ENCODE results near the gene NSMF.
A peak's percentile ranks its signal among the peaks of the same experiment; 100 is the strongest.

NSMF gene

GRCh38 chr9:137435980-137436760, 23.0 kb downstream of the NSMF start:
- whole genome bisulfite sequencing (ENCODE audit: insufficient coverage) = 90% methylated on average over 35 of the region's 42 CpGs
- H3K4me1 ChIP-seq (ENCODE audit: control extremely low read depth in 1 of 4, control insufficient read depth in 4 of 4, insufficient read depth in 4 of 4, low read length in 3 of 4) = peaks cover 0 to 35% (median 18%) of the 10 kb centered on the region in 4 experiments
- no peaks in the 10 kb centered on the region for H3K27me3 ChIP-seq (replicated peaks in 2 of 5; ENCODE audit: control insufficient read depth in 4 of 5, insufficient read depth in 5 of 5, low read length in 4 of 5)
- H3K9me3 ChIP-seq (ENCODE audit: control extremely low read depth in 1 of 5, control insufficient read depth in 4 of 5, insufficient read depth in 2 of 5, low read depth in 1 of 5, low read length in 4 of 5) = no peaks in the 10 kb centered on the region
- H3K27ac ChIP-seq (ENCODE audit: insufficient read depth in 1 of 2, low read depth in 1 of 2, low read length in 2 of 2, poor library complexity in 1 of 2, severe bottlenecking in 2 of 2) = no peak overlapping the region
- POLR2A ChIA-PET = interaction anchor here (2.1 kb wide), 1 partner anchor 12 kb away, joined by 4 read pairs; no protein-coding TSS in a partner anchor
- peak in 2 of 3 donors; percentile 43 to 61 for DNase-seq
- H3K4me3 ChIP-seq (ENCODE audit: control insufficient read depth in 1 of 7, extremely low read depth in 1 of 7, insufficient read depth in 4 of 7, low read depth in 2 of 7, low read length in 6 of 7) = no peak overlapping the region
- H3K36me3 ChIP-seq (ENCODE audit: control insufficient read depth in 4 of 4, insufficient read depth in 4 of 4, low read length in 3 of 4) = no peaks in the 10 kb centered on the region
- CTCF ChIA-PET = interaction anchor here (1.3 to 1.9 kb wide), 2 partner anchors 7 to 13 kb away, joined by 5 to 9 read pairs; partner anchors contain the start of gene NOXA1

- Histone ChIP-seq H3K4me3 (ENCODE audit: control insufficient read depth in 1 of 7, extremely low read depth in 1 of 7, insufficient read depth in 4 of 7, low read depth in 2 of 7, low read length in 6 of 7) (no peak overlapping the region), H3K27me3 (replicated peaks in 2 of 5; ENCODE audit: control insufficient read depth in 4 of 5, insufficient read depth in 5 of 5, low read length in 4 of 5) (no peaks in the 10 kb centered on the region), H3K27ac (ENCODE audit: insufficient read depth in 1 of 2, low read depth in 1 of 2, low read length in 2 of 2, poor library complexity in 1 of 2, severe bottlenecking in 2 of 2) (no peak overlapping the region), H3K36me3 (ENCODE audit: control insufficient read depth in 4 of 4, insufficient read depth in 4 of 4, low read length in 3 of 4) (no peaks in the 10 kb centered on the region), H3K4me1 (ENCODE audit: control extremely low read depth in 1 of 4, control insufficient read depth in 4 of 4, insufficient read depth in 4 of 4, low read length in 3 of 4) (peaks cover 0 to 33% (median 18%) of the 10 kb centered on the region in 4 experiments), H3K9me3 (ENCODE audit: control extremely low read depth in 1 of 5, control insufficient read depth in 4 of 5, insufficient read depth in 2 of 5, low read depth in 1 of 5, low read length in 4 of 5) (no peaks in the 10 kb centered on the region)
- DNase-seq = no peak
- 81% methylated on average over 20 of the region's 20 CpGs for WGBS (ENCODE audit: insufficient coverage)
- CTCF ChIA-PET = interaction anchor here (1.3 to 1.9 kb wide), 3 partner anchors 8 to 12 kb away, joined by 3 to 9 read pairs (median 4); no protein-coding TSS in a partner anchor
- POLR2A ChIA-PET = interaction anchor here (2.1 kb wide), 1 partner anchor 13 kb away, joined by 4 read pairs; no protein-coding TSS in a partner anchor
Observed at GRCh38 chr9:137435381-137435891, 23.7 kb downstream of the NSMF start.

- Histone ChIP-seq H3K9me3 (ENCODE audit: control extremely low read depth in 1 of 5, control insufficient read depth in 4 of 5, insufficient read depth in 2 of 5, low read depth in 1 of 5, low read length in 4 of 5) (no peaks in the 10 kb centered on the region), H3K4me3 (ENCODE audit: control insufficient read depth in 1 of 7, extremely low read depth in 1 of 7, insufficient read depth in 4 of 7, low read depth in 2 of 7, low read length in 6 of 7) (peak overlapping the region in 2 of 7 experiments; percentile 19 to 25), H3K27ac (ENCODE audit: insufficient read depth in 1 of 2, low read depth in 1 of 2, low read length in 2 of 2, poor library complexity in 1 of 2, severe bottlenecking in 2 of 2) (no peak overlapping the region), H3K4me1 (ENCODE audit: control extremely low read depth in 1 of 4, control insufficient read depth in 4 of 4, insufficient read depth in 4 of 4, low read length in 3 of 4) (peaks cover 0 to 33% (median 18%) of the 10 kb centered on the region in 4 experiments), H3K27me3 (replicated peaks in 2 of 5; ENCODE audit: control insufficient read depth in 4 of 5, insufficient read depth in 5 of 5, low read length in 4 of 5) (no peaks in the 10 kb centered on the region), H3K36me3 (ENCODE audit: control insufficient read depth in 4 of 4, insufficient read depth in 4 of 4, low read length in 3 of 4) (no peaks in the 10 kb centered on the region)
- ChIA-PET CTCF (interaction anchor here (1.3 to 1.9 kb wide), 4 partner anchors 9 to 13 kb away, joined by 3 to 9 read pairs (median 4); no protein-coding TSS in a partner anchor), POLR2A (no interaction called here)
- 58% methylated on average over 41 of the region's 43 CpGs for WGBS (ENCODE audit: insufficient coverage)
- DNase-seq = peak in 2 of 3 donors; percentile 51 to 73
Observed at GRCh38 chr9:137434498-137435380, 24.4 kb downstream of the NSMF start.

GRCh38 chr9:137433916-137434431, 25.2 kb downstream of the NSMF start:
- 93% methylated on average over 18 of the region's 26 CpGs for WGBS (ENCODE audit: insufficient coverage)
- Histone ChIP-seq H3K4me1 (ENCODE audit: control extremely low read depth in 1 of 4, control insufficient read depth in 4 of 4, insufficient read depth in 4 of 4, low read length in 3 of 4) (peaks cover 0 to 33% (median 18%) of the 10 kb centered on the region in 4 experiments), H3K4me3 (ENCODE audit: control insufficient read depth in 1 of 7, extremely low read depth in 1 of 7, insufficient read depth in 4 of 7, low read depth in 2 of 7, low read length in 6 of 7) (no peak overlapping the region), H3K27ac (ENCODE audit: insufficient read depth in 1 of 2, low read depth in 1 of 2, low read length in 2 of 2, poor library complexity in 1 of 2, severe bottlenecking in 2 of 2) (no peak overlapping the region), H3K9me3 (ENCODE audit: control extremely low read depth in 1 of 5, control insufficient read depth in 4 of 5, insufficient read depth in 2 of 5, low read depth in 1 of 5, low read length in 4 of 5) (no peaks in the 10 kb centered on the region), H3K27me3 (replicated peaks in 2 of 5; ENCODE audit: control insufficient read depth in 4 of 5, insufficient read depth in 5 of 5, low read length in 4 of 5) (no peaks in the 10 kb centered on the region), H3K36me3 (ENCODE audit: control insufficient read depth in 4 of 4, insufficient read depth in 4 of 4, low read length in 3 of 4) (no peaks in the 10 kb centered on the region)
- ChIA-PET POLR2A (no interaction called here), CTCF (interaction anchor here (1.5 to 2.6 kb wide), 4 partner anchors 10 to 14 kb away, joined by 3 to 14 read pairs (median 7); partner anchors contain the start of genes EXD3 and NOXA1)
- no peak for DNase-seq

- Histone ChIP-seq H3K27me3 (replicated peaks in 2 of 5; ENCODE audit: control insufficient read depth in 4 of 5, insufficient read depth in 5 of 5, low read length in 4 of 5) (no peaks in the 10 kb centered on the region), H3K27ac (ENCODE audit: insufficient read depth in 1 of 2, low read depth in 1 of 2, low read length in 2 of 2, poor library complexity in 1 of 2, severe bottlenecking in 2 of 2) (no peak overlapping the region), H3K9me3 (ENCODE audit: control extremely low read depth in 1 of 5, control insufficient read depth in 4 of 5, insufficient read depth in 2 of 5, low read depth in 1 of 5, low read length in 4 of 5) (no peaks in the 10 kb centered on the region), H3K4me1 (ENCODE audit: control extremely low read depth in 1 of 4, control insufficient read depth in 4 of 4, insufficient read depth in 4 of 4, low read length in 3 of 4) (peaks cover 0 to 33% (median 18%) of the 10 kb centered on the region in 4 experiments), H3K36me3 (ENCODE audit: control insufficient read depth in 4 of 4, insufficient read depth in 4 of 4, low read length in 3 of 4) (no peaks in the 10 kb centered on the region), H3K4me3 (ENCODE audit: control insufficient read depth in 1 of 7, extremely low read depth in 1 of 7, insufficient read depth in 4 of 7, low read depth in 2 of 7, low read length in 6 of 7) (no peak overlapping the region)
- ChIA-PET CTCF (interaction anchor here (1.6 to 2.6 kb wide), 2 partner anchors 10 to 12 kb away, joined by 5 to 14 read pairs; partner anchors contain the start of genes EXD3 and NOXA1), POLR2A (no interaction called here)
- no peak for DNase-seq
- 95% methylated on average over 17 of the region's 19 CpGs for WGBS (ENCODE audit: insufficient coverage)
Observed at GRCh38 chr9:137433349-137433915, 25.7 kb downstream of the NSMF start.

GRCh38 chr9:137432687-137433348, 26.3 kb downstream of the NSMF start:
- Histone ChIP-seq H3K9me3 (ENCODE audit: control extremely low read depth in 1 of 5, control insufficient read depth in 4 of 5, insufficient read depth in 2 of 5, low read depth in 1 of 5, low read length in 4 of 5) (no peaks in the 10 kb centered on the region), H3K27ac (ENCODE audit: insufficient read depth in 1 of 2, low read depth in 1 of 2, low read length in 2 of 2, poor library complexity in 1 of 2, severe bottlenecking in 2 of 2) (no peak overlapping the region), H3K27me3 (replicated peaks in 2 of 5; ENCODE audit: control insufficient read depth in 4 of 5, insufficient read depth in 5 of 5, low read length in 4 of 5) (no peaks in the 10 kb centered on the region), H3K4me1 (ENCODE audit: control extremely low read depth in 1 of 4, control insufficient read depth in 4 of 4, insufficient read depth in 4 of 4, low read length in 3 of 4) (peaks cover 0 to 33% (median 18%) of the 10 kb centered on the region in 4 experiments), H3K36me3 (ENCODE audit: control insufficient read depth in 4 of 4, insufficient read depth in 4 of 4, low read length in 3 of 4) (no peaks in the 10 kb centered on the region), H3K4me3 (ENCODE audit: control insufficient read depth in 1 of 7, extremely low read depth in 1 of 7, insufficient read depth in 4 of 7, low read depth in 2 of 7, low read length in 6 of 7) (no peak overlapping the region)
- no peak for DNase-seq
- POLR2A ChIA-PET = no interaction called here
- CTCF ChIA-PET = interaction anchor here (1.3 to 2.6 kb wide), 3 partner anchors 9 to 13 kb away, joined by 5 to 14 read pairs (median 5); partner anchors contain the start of genes EXD3 and NOXA1
- WGBS (ENCODE audit: insufficient coverage) = 94% methylated on average over 14 of the region's 20 CpGs

Measured in common myeloid progenitor, CD34-positive (primary cell).